ENCODE measurements around the gene MRPL10.

MRPL10 gene

DNA sequence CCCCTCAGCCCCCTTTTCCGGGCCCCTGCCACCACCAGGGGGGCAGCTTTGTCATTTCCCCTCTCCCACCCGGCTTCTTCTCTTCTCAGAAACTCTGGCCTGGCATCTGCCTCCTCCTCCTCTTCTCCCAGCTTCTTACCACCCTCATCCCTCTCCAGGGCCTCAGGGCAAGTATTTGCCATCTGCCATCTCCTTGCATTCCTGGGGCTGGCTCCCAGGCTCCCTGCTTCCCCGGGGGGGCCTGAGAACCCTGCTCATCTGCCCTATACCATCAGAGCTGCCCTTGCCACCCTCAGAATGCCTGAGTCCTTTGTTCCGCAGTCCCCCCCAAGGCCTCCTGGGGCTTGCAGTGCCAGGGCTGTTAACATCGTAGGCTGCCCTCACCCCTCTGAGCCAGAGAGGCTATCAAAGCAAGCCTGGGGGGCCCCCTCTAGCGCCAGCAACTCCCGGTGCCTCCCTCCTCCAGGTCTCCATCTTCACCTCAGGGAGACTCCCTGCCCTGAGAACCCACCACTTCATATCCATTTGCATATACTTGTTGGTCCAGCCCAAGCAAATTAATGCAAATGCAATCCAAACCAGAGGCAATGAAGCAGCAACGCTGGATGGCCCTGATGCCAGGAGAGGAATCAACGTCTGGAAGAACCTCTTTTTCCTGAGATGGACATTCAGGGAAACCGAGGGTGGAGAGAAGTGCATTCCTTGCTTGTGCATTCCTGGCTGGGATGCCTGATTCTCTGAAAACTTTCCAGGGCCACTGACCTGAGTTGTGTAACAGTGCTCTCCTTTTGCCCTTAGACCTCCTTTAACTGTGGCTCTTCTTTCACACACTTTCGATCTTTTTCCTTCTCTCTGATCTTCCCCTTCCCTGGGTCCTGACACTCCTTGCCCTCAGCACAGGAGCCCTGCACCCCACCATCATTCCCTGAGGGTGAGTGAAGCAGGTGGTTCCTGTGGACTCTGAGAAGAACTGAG is 44.0 kb upstream of the MRPL10 start:
- DNase-seq (ENCODE audit: low spot score) = no peak
- TF ChIP-seq, protein P1, sequence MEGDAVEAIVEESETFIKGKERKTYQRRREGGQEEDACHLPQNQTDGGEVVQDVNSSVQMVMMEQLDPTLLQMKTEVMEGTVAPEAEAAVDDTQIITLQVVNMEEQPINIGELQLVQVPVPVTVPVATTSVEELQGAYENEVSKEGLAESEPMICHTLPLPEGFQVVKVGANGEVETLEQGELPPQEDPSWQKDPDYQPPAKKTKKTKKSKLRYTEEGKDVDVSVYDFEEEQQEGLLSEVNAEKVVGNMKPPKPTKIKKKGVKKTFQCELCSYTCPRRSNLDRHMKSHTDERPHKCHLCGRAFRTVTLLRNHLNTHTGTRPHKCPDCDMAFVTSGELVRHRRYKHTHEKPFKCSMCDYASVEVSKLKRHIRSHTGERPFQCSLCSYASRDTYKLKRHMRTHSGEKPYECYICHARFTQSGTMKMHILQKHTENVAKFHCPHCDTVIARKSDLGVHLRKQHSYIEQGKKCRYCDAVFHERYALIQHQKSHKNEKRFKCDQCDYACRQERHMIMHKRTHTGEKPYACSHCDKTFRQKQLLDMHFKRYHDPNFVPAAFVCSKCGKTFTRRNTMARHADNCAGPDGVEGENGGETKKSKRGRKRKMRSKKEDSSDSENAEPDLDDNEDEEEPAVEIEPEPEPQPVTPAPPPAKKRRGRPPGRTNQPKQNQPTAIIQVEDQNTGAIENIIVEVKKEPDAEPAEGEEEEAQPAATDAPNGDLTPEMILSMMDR (conservative IDR thresholded peaks at IDR 0.05; ENCODE audit: low read depth) = no peak
- POLR2A ChIA-PET (ENCODE audit: low non-redundant PET) = no interaction called here
- H3K27ac ChIP-seq = no peak overlapping the region
- CTCF ChIA-PET = interaction anchor here (0.9 to 1.0 kb wide), 2 partner anchors 14 to 33 kb away, joined by 4 to 5 read pairs; no protein-coding TSS in a partner anchor

GRCh38 chr17:47873200-47874090 is 42.1 kb upstream of the MRPL10 start:
- POLR2A ChIA-PET (ENCODE audit: low non-redundant PET) = no interaction called here
- no peak for DNase-seq (ENCODE audit: low spot score)
- TF ChIP-seq, protein P1 (conservative IDR thresholded peaks at IDR 0.05; ENCODE audit: low read depth) = no peak

GRCh38 chr17:47872651-47873161 is 41.4 kb upstream of the MRPL10 start:
- TF ChIP-seq, protein P1 (conservative IDR thresholded peaks at IDR 0.05; ENCODE audit: low read depth) = no peak
- no peak for DNase-seq (ENCODE audit: low spot score)
- peak overlapping the region; percentile 30; the same call in 1 of the 2 replicates for H3K27ac ChIP-seq
- CTCF ChIA-PET = interaction anchor here (1.0 to 2.1 kb wide), 2 partner anchors 17 to 25 kb away, joined by 3 to 8 read pairs; no protein-coding TSS in a partner anchor
- POLR2A ChIA-PET (ENCODE audit: low non-redundant PET) = no interaction called here

More at GRCh38 chr17:47873200-47874090, 42.1 kb upstream of the MRPL10 start:
- CTCF ChIA-PET = interaction anchor here (1.0 to 2.1 kb wide), 2 partner anchors 16 to 26 kb away, joined by 3 to 8 read pairs; no protein-coding TSS in a partner anchor
- no peak overlapping the region for H3K27ac ChIP-seq

- CTCF ChIA-PET = interaction anchor here (0.7 to 2.1 kb wide), 4 partner anchors 17 to 84 kb away, joined by 3 to 8 read pairs (median 4); no protein-coding TSS in a partner anchor
- DNase-seq (ENCODE audit: low spot score) = no peak
- peak overlapping the region; percentile 30; the same call in 1 of the 2 replicates for H3K27ac ChIP-seq
- POLR2A ChIA-PET (ENCODE audit: low non-redundant PET) = no interaction called here
- TF ChIP-seq, protein P1 (conservative IDR thresholded peaks at IDR 0.05; ENCODE audit: low read depth) = no peak
These were observed 40.8 kb upstream of the MRPL10 start for GRCh38 chr17:47872019-47872650.

DNA sequence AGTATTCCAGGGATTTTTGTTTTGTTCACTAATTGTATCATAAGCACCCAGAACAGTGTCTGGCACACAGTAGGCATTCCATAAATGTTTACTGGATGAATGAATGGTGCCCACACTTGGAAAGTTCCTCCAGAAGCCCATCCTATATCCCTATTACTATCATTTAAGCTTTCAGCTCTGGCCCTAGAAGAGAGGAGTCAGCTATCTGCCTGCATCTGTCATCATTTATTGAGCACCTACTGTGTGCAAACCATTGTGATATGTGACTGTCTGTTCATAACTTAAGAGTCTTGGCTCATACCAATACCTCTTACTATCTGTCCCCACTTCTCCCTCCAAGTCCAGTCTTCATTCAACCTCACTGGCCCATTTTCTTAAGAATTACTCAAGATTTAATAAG is 39.7 kb upstream of the MRPL10 start:
- no peak for DNase-seq (ENCODE audit: low spot score)
- H3K27ac ChIP-seq = no peak overlapping the region
- TF ChIP-seq, protein P1 (conservative IDR thresholded peaks at IDR 0.05; ENCODE audit: low read depth) = no peak
- CTCF ChIA-PET = interaction anchor here (1.0 to 1.5 kb wide), 2 partner anchors 27 to 28 kb away, joined by 4 read pairs; no protein-coding TSS in a partner anchor
- POLR2A ChIA-PET (ENCODE audit: low non-redundant PET) = no interaction called here

Measured in RWPE1 (cell line).